Measurements from ENCODE around the gene CCDC142.
"Not testable (repeated sequence)": the region's sequence is repeated elsewhere in the genome, so short reads cannot be mapped to it uniquely, and the experiment has no call there.

The CCDC142 gene

DNA sequence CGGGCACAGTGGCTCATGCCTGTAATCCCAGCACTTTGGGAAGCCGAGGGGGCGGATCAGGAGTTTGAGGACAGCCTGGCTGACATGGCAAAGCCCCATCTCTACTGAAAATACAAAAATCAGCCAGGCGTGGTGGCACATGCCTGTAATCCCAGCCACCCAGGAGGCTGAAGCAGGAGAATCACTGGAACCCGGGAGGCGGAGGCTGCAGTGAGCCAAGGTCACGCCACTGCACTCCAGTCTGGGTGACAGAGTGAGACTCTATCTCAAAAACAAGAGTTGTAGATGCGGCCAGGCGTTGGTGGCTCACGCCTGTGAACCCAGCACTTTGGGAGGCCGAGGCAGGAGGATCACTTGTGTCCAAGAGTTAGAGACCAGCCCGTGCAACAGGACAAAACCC is 12.1 kb downstream of the CCDC142 start:
- not testable (repeated sequence) for DNase-seq

DNA sequence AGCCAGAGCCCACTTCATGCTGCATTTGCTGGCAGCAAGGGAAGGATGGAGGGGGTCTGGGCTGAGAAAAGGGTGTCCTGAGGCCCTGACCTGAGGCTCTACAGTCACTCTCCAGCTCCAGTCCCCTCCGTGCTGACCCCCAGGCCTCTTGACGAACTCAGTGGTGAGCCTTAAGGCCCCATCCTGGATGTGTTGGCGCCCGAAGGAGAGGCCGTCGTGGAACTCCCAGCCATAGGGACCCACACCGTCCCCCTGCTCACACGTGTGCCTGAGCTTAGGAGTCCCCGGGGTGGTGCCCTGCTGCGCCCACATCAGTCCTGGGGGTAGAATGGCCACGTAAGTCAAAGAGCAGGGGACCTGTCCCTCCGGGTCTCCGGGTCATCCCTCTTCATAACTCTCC is 18.4 kb downstream of the CCDC142 start:
- no peak for DNase-seq

DNA sequence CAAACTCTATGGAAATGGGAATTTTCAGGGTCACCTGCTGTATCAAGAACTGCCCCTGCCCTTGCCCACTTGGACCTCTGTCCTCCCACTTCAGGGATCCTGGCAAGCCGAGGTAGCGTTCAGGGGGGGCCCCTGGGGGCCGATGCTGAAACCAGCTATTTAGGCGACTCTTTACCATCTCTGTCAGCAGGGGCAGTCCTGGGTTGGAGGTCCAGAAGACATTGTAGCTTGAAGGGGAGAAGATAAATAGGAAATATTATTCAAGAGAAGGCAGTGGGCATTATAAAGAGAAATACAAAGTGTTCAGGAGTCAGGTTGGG is 20.1 kb downstream of the CCDC142 start:
- DNase-seq = no peak

DNA sequence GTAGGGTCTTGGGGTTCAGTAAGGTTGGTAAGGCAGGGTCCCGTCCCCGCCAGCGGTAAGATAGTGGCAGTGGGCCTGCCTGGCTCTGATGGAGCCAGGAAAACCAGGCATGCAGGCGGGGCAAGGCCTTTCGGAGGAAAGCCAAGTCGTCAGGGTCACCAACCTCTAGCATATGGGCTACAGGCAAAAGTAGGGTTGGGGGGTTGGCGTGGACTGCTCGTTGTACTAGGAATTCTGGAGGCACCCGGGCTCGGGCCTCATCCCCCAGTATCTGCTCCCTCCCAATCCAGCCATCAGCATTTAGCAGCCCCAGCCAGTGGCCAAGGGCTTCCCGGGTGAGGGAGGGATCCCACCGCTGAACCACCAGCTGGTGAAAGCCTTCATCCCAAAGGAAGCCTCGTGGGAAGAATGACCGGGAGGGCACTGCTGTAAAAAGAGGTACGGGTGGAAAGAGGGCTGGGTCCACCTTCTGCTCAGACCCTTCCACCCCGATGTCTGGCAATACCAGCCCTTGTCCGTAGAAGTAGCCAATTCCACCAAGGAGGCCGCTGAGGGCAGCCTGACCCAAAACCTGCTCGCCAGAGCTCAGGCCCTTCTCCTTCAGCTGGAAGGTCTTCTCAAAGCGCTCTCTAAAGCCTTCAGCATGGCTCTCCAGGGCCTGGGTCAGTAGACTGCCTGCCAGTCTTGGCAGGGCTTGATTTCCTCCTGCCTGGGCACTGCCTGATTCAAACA is 20.6 kb downstream of the CCDC142 start:
- no peak for DNase-seq

DNA sequence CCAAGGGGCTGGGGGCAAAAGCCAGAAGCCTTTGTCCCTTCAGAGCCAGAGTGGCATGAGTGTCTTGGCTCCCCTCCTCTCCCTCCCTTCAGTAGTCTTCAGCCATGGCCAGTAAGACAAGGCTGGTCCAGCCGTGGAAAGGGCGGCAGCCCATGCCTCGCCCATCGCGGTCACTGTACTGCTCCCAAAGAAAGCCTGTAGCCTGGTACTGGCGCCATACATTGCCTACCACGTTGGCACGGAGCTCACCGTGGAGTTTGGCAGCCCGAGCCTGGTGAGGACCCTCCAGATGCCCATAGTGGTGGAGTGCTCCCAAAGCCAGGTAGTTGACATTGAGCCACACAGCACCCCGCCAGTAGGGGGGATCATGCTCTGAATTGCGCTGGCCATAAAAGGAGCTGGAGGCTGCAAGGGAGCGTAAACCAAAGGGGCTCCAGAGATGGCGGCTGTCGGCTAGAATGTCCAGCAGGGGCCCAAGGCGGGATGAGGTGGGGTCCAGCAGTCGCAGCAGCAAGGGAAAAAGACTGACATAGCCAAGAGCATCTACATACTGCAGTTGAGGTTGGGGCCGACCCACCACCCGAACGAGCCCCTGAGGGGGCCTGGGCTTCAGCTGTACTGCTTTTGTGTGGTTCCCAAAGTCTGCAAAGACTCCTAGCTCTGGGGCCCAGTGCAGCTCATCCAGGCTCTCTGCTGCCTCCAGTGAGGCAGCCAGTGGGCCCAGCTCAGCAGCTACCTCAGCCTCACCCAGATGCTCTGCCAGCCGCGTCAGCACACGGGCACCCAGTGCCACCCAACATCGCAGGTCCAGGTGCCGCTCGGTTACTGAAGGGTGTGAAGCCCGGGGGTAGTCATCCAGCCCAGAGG is 21.4 kb downstream of the CCDC142 start:
- no peak for DNase-seq

DNA sequence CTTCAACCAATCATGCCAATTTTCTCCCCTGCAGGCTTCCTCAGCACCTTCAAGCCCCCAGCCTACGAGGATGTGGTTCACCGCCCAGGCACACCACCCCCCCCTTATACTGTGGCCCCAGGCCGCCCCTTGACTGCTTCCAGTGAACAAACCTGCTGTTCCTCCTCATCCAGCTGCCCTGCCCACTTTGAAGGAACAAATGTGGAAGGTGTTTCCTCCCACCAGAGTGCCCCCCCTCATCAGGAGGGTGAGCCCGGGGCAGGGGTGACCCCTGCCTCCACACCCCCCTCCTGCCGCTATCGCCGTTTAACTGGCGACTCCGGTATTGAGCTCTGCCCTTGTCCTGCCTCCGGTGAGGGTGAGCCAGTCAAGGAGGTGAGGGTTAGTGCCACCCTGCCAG is 22.6 kb downstream of the CCDC142 start:
- not testable (repeated sequence) for DNase-seq

DNA sequence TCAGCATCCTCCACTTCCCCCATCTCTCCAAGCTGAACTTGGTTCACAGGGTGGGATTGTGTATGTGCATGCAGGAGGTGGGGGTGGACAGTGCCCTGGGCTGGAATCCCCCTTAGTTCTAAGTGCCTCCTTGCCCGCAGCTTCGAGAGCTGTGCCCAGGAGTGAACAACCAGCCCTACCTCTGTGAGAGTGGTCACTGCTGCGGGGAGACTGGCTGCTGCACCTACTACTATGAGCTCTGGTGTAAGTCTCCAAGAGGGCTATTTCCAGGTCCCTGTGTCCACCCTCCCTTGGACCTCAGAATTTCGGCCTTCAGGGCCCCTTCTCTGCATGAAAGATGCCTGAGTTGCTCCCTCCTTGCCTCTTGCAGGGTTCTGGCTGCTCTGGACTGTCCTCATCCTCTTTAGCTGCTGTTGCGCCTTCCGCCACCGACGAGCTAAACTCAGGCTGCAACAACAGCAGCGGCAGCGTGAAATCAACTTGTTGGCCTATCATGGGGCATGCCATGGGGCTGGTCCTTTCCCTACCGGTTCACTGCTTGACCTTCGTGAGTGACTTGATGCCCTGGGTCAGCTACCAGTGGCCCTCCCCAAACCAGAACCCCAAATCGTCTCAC is 23.2 kb downstream of the CCDC142 start:
- not testable (repeated sequence) for DNase-seq

DNA sequence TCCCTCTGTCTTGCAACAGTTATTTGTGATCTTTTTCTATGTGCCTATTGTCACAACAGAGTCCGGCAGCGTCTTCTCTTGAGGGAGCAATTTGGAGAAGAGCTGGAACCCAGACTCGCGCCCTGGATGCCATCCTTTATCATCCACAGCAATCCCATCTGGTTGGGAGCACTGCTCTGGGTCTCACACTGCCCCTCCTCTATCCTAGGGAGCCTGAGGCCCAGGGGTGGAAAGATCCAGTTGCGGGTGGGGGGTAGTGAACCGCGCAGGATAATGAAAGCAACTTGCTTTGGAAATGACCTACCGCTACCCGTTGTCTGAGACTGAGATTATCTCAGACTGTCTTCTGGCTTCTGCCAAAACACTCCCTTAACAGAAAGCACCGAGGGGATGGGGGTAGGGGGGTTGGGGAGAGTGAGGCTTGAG is 23.8 kb downstream of the CCDC142 start:
- no peak for DNase-seq

DNA sequence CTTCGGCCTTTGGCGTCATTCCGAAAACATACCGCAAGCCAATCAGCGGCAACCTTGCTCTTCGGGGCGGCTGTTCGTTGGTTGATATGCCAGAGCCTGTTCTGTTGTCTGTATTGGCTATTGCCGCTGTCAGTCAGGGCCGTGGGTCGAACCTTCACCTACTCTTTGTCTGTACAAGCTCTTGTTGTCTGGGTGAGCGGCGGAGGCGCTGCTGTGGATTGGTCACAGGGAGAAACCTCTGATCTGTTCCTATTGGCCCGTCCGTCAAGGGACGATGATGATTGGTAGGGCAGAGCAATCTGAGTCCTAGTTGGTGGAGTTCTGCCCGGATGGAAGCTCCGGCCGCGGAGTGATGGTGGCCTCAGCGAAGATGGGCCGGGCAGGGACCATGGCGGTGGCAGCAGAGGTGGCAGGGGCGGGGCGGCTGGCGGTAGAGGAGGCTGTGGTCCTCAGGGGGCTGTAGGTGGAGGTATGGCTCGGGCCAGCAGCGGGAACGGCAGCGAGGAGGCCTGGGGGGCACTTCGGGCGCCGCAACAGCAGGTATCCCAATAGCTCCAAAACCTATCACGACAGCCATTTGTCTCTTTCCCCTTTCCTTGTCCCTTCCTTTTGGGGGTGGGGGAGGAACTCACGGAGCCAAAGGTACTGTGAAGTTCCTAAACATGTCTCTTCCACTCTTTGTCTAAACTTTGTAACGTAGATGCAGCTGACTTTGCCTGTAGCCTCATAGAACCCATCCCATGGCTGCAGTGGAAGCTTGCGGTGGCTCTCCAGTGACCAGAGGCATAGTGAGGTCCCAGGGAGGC is 24.5 kb downstream of the CCDC142 start, which contains the start of gene WBP1:
Gene WBP1, plus strand, starts transcription at position 307 of the 806 bp plus-strand sequence. Its CDS starts 165 bp downstream, at position 472.
- peak; percentile 98 for DNase-seq

DNA sequence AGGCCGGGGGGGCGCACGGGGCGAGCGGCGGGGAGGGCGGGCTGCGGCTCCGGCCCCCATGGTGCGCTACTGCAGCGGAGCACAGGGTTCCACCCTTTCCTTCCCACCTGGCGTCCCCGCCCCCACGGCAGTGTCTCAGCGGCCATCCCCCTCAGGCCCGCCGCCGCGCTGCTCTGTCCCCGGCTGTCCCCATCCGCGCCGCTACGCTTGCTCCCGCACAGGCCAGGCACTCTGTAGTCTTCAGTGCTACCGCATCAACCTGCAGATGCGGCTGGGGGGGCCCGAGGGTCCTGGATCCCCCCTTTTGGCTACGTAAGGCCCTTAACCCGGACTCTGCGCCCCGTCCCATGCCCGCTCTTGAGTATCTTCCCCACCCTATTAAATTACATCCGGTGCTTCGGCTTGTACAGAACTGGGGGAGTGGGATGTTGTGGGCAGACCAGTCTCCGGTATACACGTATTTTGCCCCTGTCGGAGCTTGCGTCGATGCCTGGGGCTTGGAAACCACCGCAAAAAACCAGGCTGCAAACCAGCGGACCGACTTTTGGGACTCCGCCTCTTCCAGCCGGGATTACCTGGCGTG is 25.2 kb downstream of the CCDC142 start:
- peak; percentile 63 for DNase-seq

DNA sequence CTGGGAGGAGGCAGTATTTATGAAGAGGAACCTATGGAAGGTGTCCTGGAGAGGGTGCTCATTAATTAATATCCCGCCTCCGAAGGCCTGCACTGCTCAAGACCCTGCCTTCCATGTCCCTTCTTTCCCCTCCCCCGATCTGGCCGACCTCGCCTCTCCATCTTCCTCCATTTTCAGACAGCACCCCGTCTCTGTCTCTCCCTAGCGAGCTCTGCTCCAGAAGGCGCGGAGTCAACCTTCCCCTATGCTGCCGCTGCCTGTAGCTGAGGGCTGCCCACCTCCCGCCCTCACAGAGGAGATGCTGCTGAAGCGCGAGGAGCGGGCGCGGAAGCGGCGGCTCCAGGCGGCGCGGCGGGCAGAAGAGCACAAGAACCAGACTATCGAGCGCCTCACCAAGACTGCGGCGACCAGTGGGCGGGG is 25.7 kb downstream of the CCDC142 start:
- no peak for DNase-seq

DNA sequence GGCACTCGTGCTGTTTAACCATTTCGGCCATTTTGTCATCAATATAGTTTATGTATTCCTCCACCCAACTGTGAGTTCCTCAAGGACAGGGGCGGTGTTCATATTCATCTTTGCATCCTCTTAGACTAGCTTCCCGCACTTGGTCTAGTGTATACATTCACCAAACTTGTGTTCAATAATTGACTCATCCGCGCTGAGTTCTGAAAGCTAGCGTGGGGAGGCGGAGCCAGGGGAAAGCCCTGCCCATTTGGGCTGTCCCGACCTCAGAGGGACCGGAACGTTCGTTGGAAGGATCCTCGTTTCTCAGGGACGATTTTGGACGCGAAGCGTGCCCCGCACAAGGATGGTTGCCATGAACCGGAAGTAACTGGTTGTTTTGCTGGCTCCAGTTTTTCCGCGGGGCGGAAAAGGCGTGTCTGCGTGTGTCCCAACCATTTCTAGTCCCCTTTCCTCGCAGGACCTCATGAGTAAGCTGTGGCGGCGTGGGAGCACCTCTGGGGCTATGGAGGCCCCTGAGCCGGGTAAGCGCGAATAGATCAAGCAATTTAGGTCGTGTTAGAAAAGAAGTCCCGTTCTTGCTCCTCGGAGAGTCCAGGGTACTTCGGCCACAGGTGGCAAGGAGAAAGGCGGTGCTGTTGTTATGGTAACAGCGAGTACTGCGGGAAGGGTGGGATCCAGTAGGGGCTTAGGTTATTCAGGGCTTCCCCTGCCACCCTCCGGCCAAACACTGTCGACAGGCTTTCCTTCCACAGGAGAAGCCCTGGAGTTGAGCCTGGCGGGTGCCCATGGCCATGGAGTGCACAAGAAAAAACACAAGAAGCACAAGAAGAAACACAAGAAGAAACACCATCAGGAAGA is 27.9 kb downstream of the CCDC142 start, which contains the start of gene INO80B:
Gene INO80B, plus strand, starts transcription at position 434 of the 858 bp plus-strand sequence. Its CDS starts 30 bp downstream, at position 464.
- peak; percentile 98 for DNase-seq

DNA sequence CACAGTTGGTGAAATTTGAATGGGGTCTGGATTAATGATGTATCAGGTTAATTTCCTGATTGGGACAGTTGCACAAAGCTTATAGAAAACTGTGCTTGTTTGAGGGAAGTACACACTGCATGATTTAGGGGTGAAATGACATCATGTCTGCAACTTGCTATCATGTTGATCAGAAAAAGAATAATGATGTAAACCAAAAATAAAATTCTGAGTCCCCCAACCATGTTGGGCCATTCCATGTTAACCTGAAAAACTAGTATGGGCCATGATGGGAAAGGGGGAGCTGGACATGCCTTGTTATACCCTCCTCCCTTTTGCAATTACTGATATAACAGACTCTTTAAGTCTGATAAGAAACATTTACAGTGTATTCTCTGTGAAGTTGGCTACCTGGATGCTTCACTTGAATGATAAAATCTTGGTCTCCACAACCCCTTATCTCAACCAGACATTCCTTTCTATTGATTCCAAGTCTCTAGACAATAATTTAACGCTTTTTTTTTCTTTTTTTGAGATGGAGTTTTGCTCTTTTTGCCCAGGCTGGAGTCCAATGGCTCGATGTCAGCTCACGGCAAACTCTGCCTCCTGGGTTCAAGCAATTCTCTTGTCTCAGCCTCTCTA is 32.1 kb downstream of the CCDC142 start:
- no peak for DNase-seq

DNA sequence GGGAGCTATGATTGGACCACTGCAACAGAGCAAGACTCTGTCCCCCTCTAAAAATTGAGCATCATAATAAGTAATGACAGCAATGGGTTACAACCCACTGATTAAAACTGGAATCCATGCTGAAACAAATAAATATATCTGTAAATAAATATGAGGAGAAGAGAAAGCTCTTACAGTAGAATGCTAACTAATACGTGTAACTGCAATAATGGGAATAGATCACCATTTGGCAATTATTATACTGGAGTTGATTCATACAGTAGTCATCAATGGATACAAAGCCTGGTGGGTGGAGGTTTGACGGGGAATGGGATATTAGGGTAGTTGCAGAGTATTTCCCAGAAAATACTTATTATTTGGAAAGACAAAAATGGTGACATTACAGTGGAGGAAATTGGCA is 34.0 kb downstream of the CCDC142 start:
- DNase-seq = no peak

DNA sequence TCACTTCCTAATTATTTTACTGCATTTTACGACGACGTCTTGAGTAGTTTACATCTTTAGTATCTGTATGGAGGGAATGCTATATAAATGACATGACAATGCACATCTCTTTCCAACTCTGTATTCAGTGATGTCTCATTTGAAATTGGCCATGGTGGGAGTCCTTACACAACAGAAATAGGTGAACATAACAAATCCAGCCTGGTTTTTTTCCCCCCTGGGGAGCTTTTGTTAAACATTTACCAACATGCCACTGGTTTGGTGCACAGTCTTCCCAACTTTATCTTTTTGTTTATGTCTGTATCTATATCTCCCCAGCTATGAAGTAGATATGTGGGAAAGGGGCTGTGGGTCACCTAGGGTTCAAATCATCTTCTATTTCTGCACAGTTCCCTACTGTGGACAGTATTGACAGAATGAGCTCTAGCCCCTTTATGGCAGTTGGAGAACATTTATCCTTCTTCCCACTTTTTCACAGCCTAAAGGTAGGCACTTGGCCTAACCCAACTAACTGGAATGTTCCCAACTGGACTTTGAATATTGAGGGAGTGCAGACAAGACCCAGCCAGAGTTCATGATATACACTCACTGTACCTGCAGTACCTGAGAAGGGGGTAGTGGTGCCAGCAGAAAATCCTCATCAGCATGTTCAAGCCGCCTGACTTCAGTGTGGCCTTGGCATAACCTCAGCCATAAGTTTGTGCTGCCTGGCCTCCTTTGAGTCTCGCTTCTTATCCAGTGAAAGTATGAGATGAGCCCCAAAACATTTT is 35.4 kb downstream of the CCDC142 start:
- DNase-seq = no peak

DNA sequence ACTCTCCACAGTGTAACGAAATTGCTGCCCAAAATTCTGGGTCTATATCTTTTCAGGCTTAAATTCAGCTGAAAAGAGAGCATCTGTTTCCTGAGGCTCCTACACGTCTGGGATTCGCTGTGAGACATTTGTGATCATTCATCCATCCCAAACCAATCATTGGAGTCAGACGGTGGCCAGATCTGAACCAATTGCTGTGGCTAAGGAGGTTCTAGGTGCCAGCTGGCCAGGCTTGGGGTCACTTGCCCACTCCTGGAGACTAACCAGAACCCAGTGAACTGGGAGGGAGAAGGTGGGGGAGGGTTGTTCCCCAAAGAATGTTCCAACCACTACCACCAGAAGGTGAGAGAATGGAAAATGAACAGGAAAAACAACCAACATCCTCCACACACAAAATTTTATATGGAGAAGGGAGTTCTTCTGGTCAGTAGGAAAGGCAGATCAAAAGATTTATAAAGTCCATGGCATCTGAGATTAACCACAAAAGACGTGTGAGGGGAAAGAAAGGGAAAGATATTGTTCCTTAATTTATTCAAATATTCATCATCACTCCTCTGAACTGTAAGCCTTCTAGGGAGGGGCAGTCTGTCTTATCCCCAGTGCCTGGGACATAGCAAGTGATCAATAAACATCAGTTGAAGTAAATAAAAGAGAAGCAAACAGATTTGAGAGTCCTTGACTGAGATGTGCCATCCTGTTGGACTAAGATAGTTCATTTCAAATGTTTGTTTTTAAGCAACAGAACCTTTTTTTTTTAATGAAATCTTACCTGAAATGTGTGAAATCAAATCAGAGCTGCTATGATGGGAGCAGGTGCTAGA is 38.1 kb downstream of the CCDC142 start:
- no peak for DNase-seq

DNA sequence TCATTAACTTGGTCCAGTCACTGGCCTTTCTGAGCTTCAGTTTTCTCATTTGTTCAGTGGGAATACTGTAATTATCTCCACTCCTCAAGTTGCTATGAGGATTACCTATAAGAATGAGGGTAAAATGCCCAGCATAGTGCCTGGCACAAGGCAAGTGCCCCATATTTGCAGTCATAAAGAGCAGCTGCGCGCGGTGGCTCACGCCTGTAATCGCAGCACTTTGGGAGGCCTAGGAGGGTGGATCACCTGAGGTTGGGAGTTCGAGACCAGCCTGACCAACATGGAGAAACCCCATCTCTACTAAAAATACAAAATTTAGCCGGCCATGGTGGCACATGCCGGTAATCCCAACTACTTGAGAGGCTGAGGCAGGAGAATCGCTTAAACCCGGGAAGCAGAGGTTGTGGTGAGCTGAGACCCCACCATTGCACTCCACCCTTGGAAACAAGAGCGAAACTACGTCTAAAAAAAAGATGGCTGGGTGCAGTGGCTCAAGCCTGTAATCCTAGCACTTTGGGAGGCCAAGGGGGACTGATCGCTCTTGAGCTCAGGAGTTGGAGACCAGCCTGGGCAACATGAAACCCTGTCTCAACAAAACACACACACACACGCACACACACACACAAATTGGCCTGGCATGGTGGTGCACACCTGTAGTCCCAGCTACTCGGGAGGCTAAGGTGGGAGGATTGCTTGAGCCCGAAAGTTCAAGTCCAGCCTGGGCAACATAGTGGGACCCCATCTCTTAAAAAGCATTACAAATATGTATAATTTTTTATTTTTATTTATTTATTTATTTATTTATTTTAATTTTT is 40.1 kb downstream of the CCDC142 start:
- not testable (repeated sequence) for DNase-seq
